HCT116 (cell line): Measurements from ENCODE around the gene OST4. TPM values are rescaled to one million over a fixed set of nuclear protein-coding genes. Genes with fewer than 3 reads are reported as not detected.

Source experiments
- ATAC-seq: fragments of 200-7000 bp; cut with Tn5 transposase; 2 replicates; pipeline ENCODE4 v1.9.1; 2020; ENCODE audit warnings: mild to moderate bottlenecking, moderate library complexity
- BruUV-seq: library from RNA; stranded (reverse); fragments of 400-500 nt; replicated peaks from 2 replicates; lab custom pipeline; 2021; lab: Mats Ljungman, UMichigan
- CTCF ChIA-PET: fragments of 300-600 bp; sonication (Branson Sonifier 250); formaldehyde crosslinking; loops from one replicate; lab custom pipeline; 2021; ENCODE audit warnings: antibody characterized with exemption; lab: Charles Lee
- POLR2A ChIA-PET: fragments of 300-600, 350-600 bp; sonication (Branson Sonifier 250); formaldehyde crosslinking; loops from one replicate; lab custom pipeline; 2021; ENCODE audit warnings: antibody characterized with exemption; lab: Charles Lee
- RAD21 ChIA-PET, 2 experiments: fragments of 300-600 bp; sonication (Branson Sonifier 250); formaldehyde crosslinking; loops; one replicate each; lab custom pipeline; 2023; ENCODE audit warnings: low total read pairs in 2 of 2; ENCODE audit not compliant: uncharacterized antibody in 2 of 2, unreplicated experiment in 2 of 2, low non-redundant PET in 1 of 2; lab: Charles Lee
- DNase-seq: peaks from one replicate; pipeline ENCODE4 v3.0.0-alpha.2; 2010; ENCODE audit warnings: low read depth, low spot score
- H2AFZ ChIP-seq: fragments of 200-600 bp; shearing (Covaris generic), sonication (generic); 2 replicates; pipeline ENCODE4 v1.6.1; 2017; ENCODE audit warnings: low read depth, mixed run types, mixed read lengths, antibody characterized with exemption, low read length; ENCODE audit not compliant: poor library complexity, severe bottlenecking
- H3K27ac ChIP-seq: 2 replicates; pipeline ENCODE4 v1.5.1; 2012; ENCODE audit warnings: low read depth, low read length
- H3K27me3 ChIP-seq: fragments of 200-600 bp; sonication (generic); 2 replicates; pipeline ENCODE4 v1.6.1; 2016; ENCODE audit warnings: mixed run types, low read length, mixed read lengths; ENCODE audit not compliant: insufficient read depth
- H3K36me3 ChIP-seq, 2 experiments: fragments of 200-500 bp in 1 of 2; fragments of 200-600 bp in 1 of 2; sonication (Bioruptor generic) in 1 of 2; sonication (generic) in 1 of 2; 2 replicates each; pipeline versions ENCODE4 v1.5.1 to v1.6.1; 2014 to 2016; ENCODE audit warnings: low read length in 2 of 2, inconsistent platforms in 1 of 2, mixed read lengths in 1 of 2, mixed run types in 1 of 2; ENCODE audit not compliant: insufficient read depth in 2 of 2, control insufficient read depth in 1 of 2
- H3K4me1 ChIP-seq, 2 experiments: fragments of 200-600 bp in 1 of 2; sonication (generic) in 1 of 2; 2 replicates each; pipeline versions ENCODE4 v1.5.1 to v1.6.1; 2012 to 2017; ENCODE audit warnings: low read length in 2 of 2, inconsistent platforms in 1 of 2, mild to moderate bottlenecking in 1 of 2, mixed read lengths in 1 of 2, mixed run types in 1 of 2, moderate library complexity in 1 of 2; ENCODE audit not compliant: insufficient read depth in 2 of 2, control insufficient read depth in 1 of 2
- H3K4me2 ChIP-seq: fragments of 200-600 bp; sonication (generic); 2 replicates; pipeline ENCODE4 v1.6.1; 2017; ENCODE audit warnings: mixed run types, low read length, mixed read lengths
- H3K4me3 ChIP-seq, 2 experiments: fragments of 200-600 bp in 1 of 2; sonication (generic) in 1 of 2; replicated peaks in 1 of 2; 2 replicates each; pipeline ENCODE4 v1.5.1; 2011 to 2016; ENCODE audit warnings: low read length in 2 of 2, control low read depth in 1 of 2, low read depth in 1 of 2, mild to moderate bottlenecking in 1 of 2, mixed read lengths in 1 of 2, mixed run types in 1 of 2
- H3K79me2 ChIP-seq: fragments of 200-600 bp; sonication (generic); 2 replicates; pipeline ENCODE4 v1.6.1; 2017; ENCODE audit warnings: mild to moderate bottlenecking, mixed run types, low read length, moderate library complexity, mixed read lengths; ENCODE audit not compliant: insufficient read depth
- H3K9ac ChIP-seq: fragments of 200-600 bp; sonication (generic); 2 replicates; pipeline ENCODE4 v1.6.1; 2016; ENCODE audit warnings: low read length, mixed read lengths
- H3K9me2 ChIP-seq: fragments of 200-600 bp; sonication (generic), shearing (Covaris generic); 2 replicates; pipeline ENCODE4 v1.6.1; 2017; ENCODE audit warnings: mixed run types, mild to moderate bottlenecking, moderate library complexity; ENCODE audit not compliant: insufficient read depth
- H3K9me3 ChIP-seq, 2 experiments: fragments of 200-500 bp in 1 of 2; fragments of 200-600 bp in 1 of 2; sonication (Bioruptor generic) in 1 of 2; sonication (generic) in 1 of 2; 2 replicates each; pipeline ENCODE4 v1.6.1; 2014 to 2017; ENCODE audit warnings: low read length in 2 of 2, mixed read lengths in 2 of 2, inconsistent platforms in 1 of 2, low read depth in 1 of 2, mild to moderate bottlenecking in 1 of 2, mixed run types in 1 of 2, moderate library complexity in 1 of 2; ENCODE audit not compliant: control insufficient read depth in 1 of 2, insufficient read depth in 1 of 2
- H4K20me1 ChIP-seq: fragments of 200-600 bp; sonication (generic), shearing (Covaris generic); 2 replicates; pipeline ENCODE4 v1.6.1; 2017; ENCODE audit warnings: mixed run types, mild to moderate bottlenecking, moderate library complexity; ENCODE audit not compliant: insufficient read depth
- CBX3 ChIP-seq: IDR thresholded peaks from 2 replicates; pipeline ENCODE4 v1.6.1; 2012; ENCODE audit warnings: low read depth
- EZH2 ChIP-seq: fragments of 200-600 bp; sonication (generic); IDR thresholded peaks from 2 replicates; pipeline ENCODE4 v1.6.1; 2017; ENCODE audit warnings: antibody characterized with exemption, mixed run types
- FOSL1 ChIP-seq: IDR thresholded peaks from 2 replicates; pipeline ENCODE4 v1.6.1; 2012; ENCODE audit warnings: low read depth
- JUND ChIP-seq: IDR thresholded peaks from 2 replicates; pipeline ENCODE4 v1.6.1; 2012
- POLR2A ChIP-seq: IDR thresholded peaks from 2 replicates; pipeline ENCODE4 v1.7.0; 2011; ENCODE audit warnings: borderline replicate concordance; ENCODE audit not compliant: insufficient read depth, insufficient read length; ENCODE audit errors: extremely low read depth
- RAD21 ChIP-seq: IDR thresholded peaks from 2 replicates; pipeline ENCODE4 v1.6.1; 2012; ENCODE audit warnings: low read depth, mild to moderate bottlenecking
- SP1 ChIP-seq: IDR thresholded peaks from 2 replicates; pipeline ENCODE4 v1.6.1; 2012; ENCODE audit warnings: low read depth
- TCF7L2 ChIP-seq: IDR thresholded peaks from 2 replicates; pipeline ENCODE4 v1.7.0; 2011; ENCODE audit warnings: borderline replicate concordance, inconsistent platforms; ENCODE audit not compliant: insufficient read depth, insufficient read length; ENCODE audit errors: extremely low read depth
- intact Hi-C: fragments of 100-400 bp; cut with micrococcal nuclease; formaldehyde crosslinking; loops from 2 replicates; pipeline ENCODE4 v1.10.0; 2022
- total RNA-seq: library from RNA; stranded (reverse); gene quantifications from one replicate; pipeline ENCODE4 v1.2.1, GENCODE V29; 2021; ENCODE audit not compliant: unreplicated experiment
- TF ChIP-seq, protein P1 (sequence below): IDR thresholded peaks from 2 replicates; pipeline ENCODE4 v1.6.1; 2012; ENCODE audit warnings: low read depth
- TF ChIP-seq, protein P2 (sequence below): IDR thresholded peaks from 2 replicates; pipeline ENCODE4 v1.6.1; 2012

The OST4 gene
- total RNA-seq, 1 experiment from 2014 or later, result 187 TPM

DNA sequence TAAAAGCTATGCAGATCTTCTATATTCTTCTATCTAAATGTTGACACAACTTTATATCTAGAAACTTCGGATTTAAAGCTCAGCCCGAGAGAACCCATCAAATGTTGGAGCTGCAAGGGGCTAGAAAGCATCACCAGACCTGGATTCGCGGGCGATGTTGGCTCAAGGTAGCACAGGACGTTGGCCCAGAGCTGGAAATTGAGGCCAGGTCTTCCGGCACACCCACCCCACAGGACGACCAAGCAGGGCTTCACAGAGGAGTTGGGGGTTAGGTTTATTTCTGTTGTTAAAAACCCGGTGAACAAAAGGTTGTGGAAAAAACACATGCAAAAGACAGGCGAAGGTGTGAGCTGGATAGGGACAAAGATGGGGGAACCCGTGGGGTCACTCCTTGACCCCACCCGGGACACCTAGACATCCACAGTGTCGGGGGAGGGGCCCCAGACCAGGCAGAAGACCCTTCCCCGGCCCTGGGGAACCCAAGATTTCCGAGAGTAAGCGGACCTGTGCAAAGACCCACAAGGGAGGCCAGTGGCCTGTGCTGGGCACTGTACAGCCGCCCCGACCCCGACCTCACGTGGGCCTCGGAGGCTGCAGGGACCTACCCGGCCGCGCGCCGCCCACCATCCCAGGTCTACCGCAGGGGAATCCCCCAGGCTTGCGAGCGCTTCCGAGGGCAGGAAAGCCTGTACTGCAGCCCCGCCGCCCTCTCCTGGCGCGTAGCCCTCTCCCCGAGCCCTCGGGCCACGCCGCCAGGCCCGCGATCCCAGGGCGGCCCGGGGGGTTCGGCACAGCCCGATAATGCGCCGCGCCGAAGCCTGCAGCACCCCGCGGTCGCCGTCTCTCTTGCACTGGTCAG is 21.8 kb downstream of the OST4 start (continued):
- TF ChIP-seq, protein P1, sequence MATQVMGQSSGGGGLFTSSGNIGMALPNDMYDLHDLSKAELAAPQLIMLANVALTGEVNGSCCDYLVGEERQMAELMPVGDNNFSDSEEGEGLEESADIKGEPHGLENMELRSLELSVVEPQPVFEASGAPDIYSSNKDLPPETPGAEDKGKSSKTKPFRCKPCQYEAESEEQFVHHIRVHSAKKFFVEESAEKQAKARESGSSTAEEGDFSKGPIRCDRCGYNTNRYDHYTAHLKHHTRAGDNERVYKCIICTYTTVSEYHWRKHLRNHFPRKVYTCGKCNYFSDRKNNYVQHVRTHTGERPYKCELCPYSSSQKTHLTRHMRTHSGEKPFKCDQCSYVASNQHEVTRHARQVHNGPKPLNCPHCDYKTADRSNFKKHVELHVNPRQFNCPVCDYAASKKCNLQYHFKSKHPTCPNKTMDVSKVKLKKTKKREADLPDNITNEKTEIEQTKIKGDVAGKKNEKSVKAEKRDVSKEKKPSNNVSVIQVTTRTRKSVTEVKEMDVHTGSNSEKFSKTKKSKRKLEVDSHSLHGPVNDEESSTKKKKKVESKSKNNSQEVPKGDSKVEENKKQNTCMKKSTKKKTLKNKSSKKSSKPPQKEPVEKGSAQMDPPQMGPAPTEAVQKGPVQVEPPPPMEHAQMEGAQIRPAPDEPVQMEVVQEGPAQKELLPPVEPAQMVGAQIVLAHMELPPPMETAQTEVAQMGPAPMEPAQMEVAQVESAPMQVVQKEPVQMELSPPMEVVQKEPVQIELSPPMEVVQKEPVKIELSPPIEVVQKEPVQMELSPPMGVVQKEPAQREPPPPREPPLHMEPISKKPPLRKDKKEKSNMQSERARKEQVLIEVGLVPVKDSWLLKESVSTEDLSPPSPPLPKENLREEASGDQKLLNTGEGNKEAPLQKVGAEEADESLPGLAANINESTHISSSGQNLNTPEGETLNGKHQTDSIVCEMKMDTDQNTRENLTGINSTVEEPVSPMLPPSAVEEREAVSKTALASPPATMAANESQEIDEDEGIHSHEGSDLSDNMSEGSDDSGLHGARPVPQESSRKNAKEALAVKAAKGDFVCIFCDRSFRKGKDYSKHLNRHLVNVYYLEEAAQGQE, result no peak
- TF ChIP-seq CBX3, result no peak
- no peak for TF ChIP-seq POLR2A
- TF ChIP-seq EZH2, result no peak

DNA sequence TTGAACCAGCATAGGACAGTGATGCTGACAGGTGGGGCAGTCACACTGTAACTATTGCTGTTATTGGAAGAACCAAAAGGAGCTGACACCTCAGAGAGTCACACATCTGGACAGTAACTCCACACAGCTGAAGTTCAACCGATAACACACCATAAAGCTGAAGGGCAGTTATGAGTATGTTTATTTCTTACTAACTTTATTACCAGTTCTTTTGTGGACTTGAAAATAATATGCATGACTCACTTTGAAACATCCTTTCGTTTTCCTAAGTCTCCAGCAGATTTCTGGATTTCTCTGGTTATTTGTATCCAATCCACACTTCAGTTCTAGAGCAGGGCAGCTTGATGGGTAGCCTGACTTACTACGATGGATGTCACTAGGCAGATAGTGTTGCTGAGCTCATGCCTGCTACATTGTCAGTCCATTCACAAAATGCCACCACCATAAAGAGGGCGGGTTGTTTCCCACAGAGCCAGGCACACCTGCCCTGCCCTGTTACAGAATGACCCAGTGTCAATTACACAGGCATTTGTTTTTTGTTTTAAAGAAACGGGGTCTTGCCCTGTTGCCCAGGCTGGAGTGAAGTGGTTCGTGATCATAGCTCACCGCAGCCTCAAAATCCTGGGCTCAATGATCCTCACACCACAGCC is 28.3 kb downstream of the OST4 start:
- ChIA-PET RAD21 (no interaction called here), CTCF (no interaction called here), POLR2A (interaction anchor here (0.6 kb wide), 1 partner anchor 32 kb away, joined by 3 read pairs; no protein-coding TSS in a partner anchor)
- Histone ChIP-seq H3K4me1 (no peaks in the 10 kb centered on the region), H3K9me3 (no peaks in the 10 kb centered on the region), H3K4me3 (no peak overlapping the region), H3K9ac (no peak overlapping the region), H3K27ac (no peak overlapping the region), H3K9me2 (no peaks in the 10 kb centered on the region), H4K20me1 (peaks cover 5% of the 10 kb centered on the region; the same call in 1 of the 2 replicates), H3K27me3 (no peaks in the 10 kb centered on the region), H2AFZ (no peak overlapping the region), H3K36me3 (peaks cover 15 to 19% of the 10 kb centered on the region in 2 experiments; a peak in 3 of 4 replicates), H3K79me2 (no peaks in the 10 kb centered on the region), H3K4me2 (no peak overlapping the region)
- BruUV-seq, result no TSS peak
- no peak for TF ChIP-seq RAD21
- no peak for TF ChIP-seq SP1
- no peak for TF ChIP-seq TCF7L2
- no peak for TF ChIP-seq JUND
- TF ChIP-seq FOSL1, result no peak
- TF ChIP-seq POLR2A, result no peak
- TF ChIP-seq, protein P2, sequence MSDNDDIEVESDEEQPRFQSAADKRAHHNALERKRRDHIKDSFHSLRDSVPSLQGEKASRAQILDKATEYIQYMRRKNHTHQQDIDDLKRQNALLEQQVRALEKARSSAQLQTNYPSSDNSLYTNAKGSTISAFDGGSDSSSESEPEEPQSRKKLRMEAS, result no peak
- intact Hi-C loops, result no loop called here
- DNase-seq (no peak), ATAC-seq (no peak)
